Coronary artery (tissue), 2 donors: ENCODE results near the gene KRTAP20-4.

Experiments
- DNase-seq: peaks from one replicate; pipeline ENCODE4 v3.0.0-alpha.2; 2017; ENCODE audit warnings: low spot score
- H3K27ac ChIP-seq, 2 donors: fragments of 200-600 bp; sonication (generic); one replicate each; pipeline ENCODE4 v1.5.1; 2016 to 2019
- H3K4me3 ChIP-seq: fragments of 200-600 bp; sonication (generic); 2 replicates; pipeline ENCODE4 v1.5.1; 2016; ENCODE audit warnings: mild to moderate bottlenecking, moderate library complexity
- CTCF ChIP-seq: fragments of 200-600 bp; sonication (generic); IDR thresholded peaks from one replicate; pipeline ENCODE4 v1.5.1; 2019; ENCODE audit warnings: antibody characterized with exemption

KRTAP20-4 gene

GRCh38 chr21:30642564-30642963 lies 22.1 kb downstream of the KRTAP20-4 start, which contains the start of gene KRTAP20-3:
KRTAP20-3 (plus strand) TSS chr21:30642864.
- TF ChIP-seq CTCF, result no peak
- DNase-seq, result no peak
- H3K4me3 ChIP-seq, result no peak within 1 kb of the TSS
- no peak within 1 kb of the TSS for H3K27ac ChIP-seq

GRCh38 chr21:30646904-30647414 lies 26.5 kb downstream of the KRTAP20-4 start:
- no peak overlapping the region for H3K27ac ChIP-seq
- TF ChIP-seq CTCF, result no peak
- no peak overlapping the region for H3K4me3 ChIP-seq
- DNase-seq, result no peak

- no peak for TF ChIP-seq CTCF
- DNase-seq, result no peak
- Histone ChIP-seq H3K4me3 (no peak overlapping the region), H3K27ac (no peak overlapping the region)
Observed at GRCh38 chr21:30652891-30653290, 32.5 kb downstream of the KRTAP20-4 start.

- Histone ChIP-seq H3K4me3 (no peak overlapping the region), H3K27ac (no peak overlapping the region)
- TF ChIP-seq CTCF, result no peak
- no peak for DNase-seq
Observed at GRCh38 chr21:30668776-30669175, 48.3 kb downstream of the KRTAP20-4 start.
